ENCODE measurements around the gene CEACAM1.

- TF ChIP-seq CTCF (conservative IDR thresholded peaks at IDR 0.05) (no peak), ZFX (IDR thresholded peaks at IDR 0.05) (no peak)
These were observed 14.5 kb upstream of the CEACAM1 start for GRCh38 chr19:42542791-42543190.

All from C4-2B (cell line).